B cell (primary cell): ENCODE data around the gene CMTM8. TPM values are rescaled to one million over a fixed set of nuclear protein-coding genes. Genes with fewer than 3 reads are reported as not detected.

ENCODE experiments used
- ATAC-seq: fragments of 200-7000 bp; cut with Tn5 transposase; one replicate; pipeline ENCODE4 v1.10.0; 2021; ENCODE audit warnings: low read depth, mild to moderate bottlenecking, moderate number of reproducible peaks, moderate library complexity
- CTCF ChIA-PET: fragments of 350-600 bp; sonication (Branson Sonifier 250); formaldehyde crosslinking; loops from one replicate; lab custom pipeline; 2021; ENCODE audit warnings: antibody characterized with exemption, inconsistent platforms; lab: Charles Lee
- POLR2A ChIA-PET: fragments of 350-600 bp; sonication (Branson Sonifier 250); formaldehyde crosslinking; loops from one replicate; lab custom pipeline; 2021; ENCODE audit warnings: antibody characterized with exemption; lab: Charles Lee
- DNase-seq: peaks from one replicate; pipeline ENCODE4 v3.0.0; 2013
- H2AFZ ChIP-seq: 2 replicates; pipeline ENCODE4 v1.6.1; 2012; ENCODE audit warnings: mild to moderate bottlenecking, low read depth, low read length; ENCODE audit not compliant: insufficient read depth, poor library complexity, severe bottlenecking
- H3K27ac ChIP-seq, 2 donors: 1 replicate in 1 of 2; 2 replicates in 1 of 2; pipeline ENCODE4 v1.5.1; 2012 to 2013; ENCODE audit warnings: low read length in 2 of 2, mild to moderate bottlenecking in 2 of 2, moderate library complexity in 1 of 2
- H3K27me3 ChIP-seq, 4 experiments: fragments of 200-600 bp in 1 of 4; sonication (generic) in 1 of 4; replicated peaks in 1 of 4; 1 replicate in 2 of 4; 2 replicates in 2 of 4; pipeline versions ENCODE4 v1.6.1 to v1.7.0; 2013 to 2016; ENCODE audit warnings: low read length in 3 of 4, mild to moderate bottlenecking in 2 of 4, mixed read lengths in 1 of 4, moderate library complexity in 1 of 4; ENCODE audit not compliant: insufficient read depth in 4 of 4, control insufficient read depth in 3 of 4; ENCODE audit errors: control extremely low read depth in 1 of 4
- H3K36me3 ChIP-seq, 2 experiments: replicated peaks in 1 of 2; 1 replicate in 1 of 2; 2 replicates in 1 of 2; pipeline versions ENCODE4 v1.6.1 to v1.7.1; 2013; ENCODE audit warnings: low read length in 1 of 2; ENCODE audit not compliant: insufficient read depth in 2 of 2, control insufficient read depth in 1 of 2; ENCODE audit errors: control extremely low read depth in 1 of 2, extremely low read depth in 1 of 2
- H3K4me1 ChIP-seq, 2 donors: fragments of 200-600 bp in 1 of 2; sonication (generic) in 1 of 2; 1 replicate in 1 of 2; 2 replicates in 1 of 2; pipeline versions ENCODE4 v1.5.1 to v1.6.1; 2013 to 2017; ENCODE audit warnings: low read length in 2 of 2; ENCODE audit not compliant: control insufficient read depth in 2 of 2, insufficient read depth in 2 of 2
- H3K4me2 ChIP-seq: replicated peaks from 2 replicates; pipeline ENCODE3; 2012; ENCODE audit warnings: mild to moderate bottlenecking, low read depth, low read length; ENCODE audit not compliant: poor library complexity, severe bottlenecking
- H3K4me3 ChIP-seq, 5 experiments: fragments of 200-600 bp in 1 of 5; sonication (generic) in 1 of 5; 1 replicate in 3 of 5; 2 replicates in 2 of 5; pipeline versions ENCODE4 v1.5.1 to v1.7.0; 2011 to 2016; ENCODE audit warnings: low read length in 4 of 5, mild to moderate bottlenecking in 4 of 5, low read depth in 2 of 5, control low read depth in 1 of 5, moderate library complexity in 1 of 5; ENCODE audit not compliant: insufficient read depth in 1 of 5; ENCODE audit errors: control extremely low read depth in 1 of 5, extremely low read depth in 1 of 5
- H3K79me2 ChIP-seq: fragments of 200-600 bp; sonication (generic); one replicate; pipeline ENCODE4 v1.6.0; 2016; ENCODE audit warnings: low read length; ENCODE audit not compliant: control insufficient read depth, insufficient read depth
- H3K9ac ChIP-seq: fragments of 200-600 bp; sonication (generic); 2 replicates; pipeline ENCODE4 v1.6.1; 2017; ENCODE audit warnings: mild to moderate bottlenecking, low read length, moderate library complexity
- H3K9me3 ChIP-seq, 3 donors: one replicate each; pipeline versions ENCODE4 v1.6.1 to v1.7.1; 2013; ENCODE audit warnings: low read length in 2 of 3; ENCODE audit not compliant: control insufficient read depth in 2 of 3, insufficient read depth in 1 of 3; ENCODE audit errors: control extremely low read depth in 1 of 3
- H4K20me1 ChIP-seq: 2 replicates; pipeline ENCODE4 v1.6.0; 2012; ENCODE audit warnings: mild to moderate bottlenecking, low read length; ENCODE audit not compliant: insufficient read depth, control insufficient read depth, poor library complexity, severe bottlenecking
- H3K27ac Mint-ChIP-seq: one replicate; pipeline ENCODE4 v1.8.0; 2021; ENCODE audit warnings: mixed read lengths
- H3K27me3 Mint-ChIP-seq: one replicate; pipeline ENCODE4 v1.8.0; 2021; ENCODE audit warnings: mixed read lengths
- H3K4me1 Mint-ChIP-seq: one replicate; pipeline ENCODE4 v1.8.0; 2021; ENCODE audit warnings: mixed read lengths
- H3K4me3 Mint-ChIP-seq: one replicate; pipeline ENCODE4 v1.8.0; 2021; ENCODE audit warnings: mixed read lengths
- H3K9me3 Mint-ChIP-seq: one replicate; pipeline ENCODE4 v1.8.0; 2022; ENCODE audit warnings: mixed read lengths; ENCODE audit not compliant: insufficient read depth
- EZH2 ChIP-seq: IDR thresholded peaks from 2 replicates; pipeline ENCODE4 v1.6.1; 2012; ENCODE audit warnings: borderline replicate concordance, low read depth, mild to moderate bottlenecking, moderate library complexity, low read length; ENCODE audit not compliant: insufficient read depth, poor library complexity, severe bottlenecking
- WGBS: methylation state at CpG from one replicate; pipeline ENCODE4 v1.1.5; 2013; ENCODE audit warnings: missing lambda C conversion rate; ENCODE audit not compliant: insufficient coverage; 5-methylcytosine and 5-hydroxymethylcytosine counted together
- intact Hi-C: fragments of 100-400 bp; cut with micrococcal nuclease; formaldehyde crosslinking; loops from one replicate; pipeline ENCODE4 v1.10.0; 2022
- polyA plus RNA-seq: library from polyadenylated mRNA; depleted of rRNA; stranded (reverse); fragments of >200 nt; gene quantifications from 2 replicates; pipeline ENCODE4 v1.2.3, GENCODE V29; 2012
- total RNA-seq, 2 donors: library from RNA; stranded (reverse); fragments of 120-200 nt in 1 of 2; gene quantifications; 1 replicate in 1 of 2; 2 replicates in 1 of 2; pipeline versions ENCODE4 v1.2.3 to v1.2.4, GENCODE V29; 2013 to 2022
- TF ChIP-seq, protein P1 (sequence below): fragments of 200-600 bp; IDR thresholded peaks from one replicate; pipeline ENCODE4 v1.8.0; 2022; ENCODE audit warnings: antibody characterized with exemption, mild to moderate bottlenecking

Gene CMTM8
- total and polyA plus RNA-seq, 2 donors (not counting 1 experiment from before 2014, with no cell fraction given): 0.25 to 0.28 TPM

DNA sequence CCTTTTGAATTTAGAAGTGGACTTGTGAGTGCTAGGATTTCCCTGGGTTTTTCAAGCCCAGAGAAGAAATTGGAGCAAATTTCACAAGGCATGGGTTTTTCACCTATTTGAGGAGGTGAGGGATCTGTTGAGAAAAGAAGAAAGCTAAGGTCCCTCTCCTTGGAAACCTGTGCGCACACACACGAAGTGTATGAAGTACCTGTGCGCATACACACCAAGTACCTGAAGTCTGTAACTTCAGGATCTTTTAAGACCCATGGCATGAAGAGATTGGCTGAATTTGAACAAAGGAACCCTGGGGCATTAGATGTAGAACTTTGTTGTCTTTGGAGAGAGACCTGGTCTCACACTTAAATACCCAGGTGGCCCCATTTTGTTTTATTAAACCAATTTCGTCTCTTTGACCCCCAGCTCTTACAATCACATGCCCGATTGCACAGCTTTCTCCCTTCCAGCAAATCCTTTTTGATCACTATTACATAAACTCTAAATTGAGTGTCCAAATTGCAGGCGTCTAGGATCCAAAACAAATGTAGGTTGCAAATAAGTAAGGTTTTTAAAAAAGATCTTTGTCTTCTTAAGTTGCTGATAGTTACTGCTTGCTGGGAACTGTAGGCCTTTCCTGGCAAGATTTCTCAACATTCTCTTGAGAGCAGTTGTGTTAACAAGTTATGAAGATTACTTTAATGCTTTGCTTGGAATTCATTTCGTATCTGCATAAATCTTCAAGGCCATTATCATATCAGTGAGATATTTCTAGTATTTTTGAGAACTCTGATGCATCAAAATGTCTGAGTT is 64.3 kb downstream of the CMTM8 start:
- POLR2A ChIA-PET: no interaction called here
- no peaks in the 10 kb centered on the region for H3K36me3 ChIP-seq
- intact Hi-C loops: no loop called here
- WGBS: 89% methylated on average over 3 of the region's 7 CpGs
- no peak for DNase-seq
- CTCF ChIA-PET: interaction anchor here (0.7 to 2.3 kb wide), 6 partner anchors 8 to 399 kb away, joined by 3 to 9 read pairs (median 4); no protein-coding TSS in a partner anchor
- H3K4me3 ChIP-seq: no peak overlapping the region
- no peak for ATAC-seq
- Mint-ChIP-seq H3K27me3 (peaks cover 4% of the 10 kb centered on the region), H3K4me3 (no peak overlapping the region), H3K4me1 (peaks cover 2% of the 10 kb centered on the region), H3K9me3 (no peaks in the 10 kb centered on the region), H3K27ac (no peak overlapping the region)
- H3K27ac ChIP-seq: no peak overlapping the region
- no peaks in the 10 kb centered on the region for H3K4me1 ChIP-seq
- peak overlapping the region; percentile 39 for H2AFZ ChIP-seq
- no peaks in the 10 kb centered on the region for H4K20me1 ChIP-seq
- H3K9me3 ChIP-seq: no peaks in the 10 kb centered on the region
- TF ChIP-seq, protein P1, sequence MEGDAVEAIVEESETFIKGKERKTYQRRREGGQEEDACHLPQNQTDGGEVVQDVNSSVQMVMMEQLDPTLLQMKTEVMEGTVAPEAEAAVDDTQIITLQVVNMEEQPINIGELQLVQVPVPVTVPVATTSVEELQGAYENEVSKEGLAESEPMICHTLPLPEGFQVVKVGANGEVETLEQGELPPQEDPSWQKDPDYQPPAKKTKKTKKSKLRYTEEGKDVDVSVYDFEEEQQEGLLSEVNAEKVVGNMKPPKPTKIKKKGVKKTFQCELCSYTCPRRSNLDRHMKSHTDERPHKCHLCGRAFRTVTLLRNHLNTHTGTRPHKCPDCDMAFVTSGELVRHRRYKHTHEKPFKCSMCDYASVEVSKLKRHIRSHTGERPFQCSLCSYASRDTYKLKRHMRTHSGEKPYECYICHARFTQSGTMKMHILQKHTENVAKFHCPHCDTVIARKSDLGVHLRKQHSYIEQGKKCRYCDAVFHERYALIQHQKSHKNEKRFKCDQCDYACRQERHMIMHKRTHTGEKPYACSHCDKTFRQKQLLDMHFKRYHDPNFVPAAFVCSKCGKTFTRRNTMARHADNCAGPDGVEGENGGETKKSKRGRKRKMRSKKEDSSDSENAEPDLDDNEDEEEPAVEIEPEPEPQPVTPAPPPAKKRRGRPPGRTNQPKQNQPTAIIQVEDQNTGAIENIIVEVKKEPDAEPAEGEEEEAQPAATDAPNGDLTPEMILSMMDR: no peak
- no peak for TF ChIP-seq EZH2
- no peak overlapping the region for H3K4me2 ChIP-seq
- H3K27me3 ChIP-seq: no peaks in the 10 kb centered on the region
- H3K79me2 ChIP-seq: no peaks in the 10 kb centered on the region
- H3K9ac ChIP-seq: no peak overlapping the region

DNA sequence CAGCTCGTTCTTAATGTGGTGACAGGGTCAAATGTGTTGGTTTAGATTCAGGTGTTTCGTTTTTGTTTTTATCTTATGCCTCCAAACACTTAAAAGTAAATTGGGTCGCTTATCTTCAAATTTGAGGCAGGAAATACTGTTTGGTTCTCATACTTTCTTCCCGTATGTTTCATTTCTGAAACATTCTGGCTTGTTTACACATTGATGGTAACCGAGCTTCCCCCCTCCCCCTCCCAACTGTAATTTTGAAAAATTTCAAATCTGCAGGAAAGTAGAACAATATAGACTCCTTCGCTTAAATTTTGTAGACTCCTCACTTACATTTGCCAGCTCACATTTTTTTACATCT is 64.9 kb downstream of the CMTM8 start:
- no peak overlapping the region for H3K27ac ChIP-seq
- DNase-seq: no peak
- H3K4me3 ChIP-seq: no peak overlapping the region
- H3K27me3 ChIP-seq: no peaks in the 10 kb centered on the region
- H3K9me3 Mint-ChIP-seq: no peaks in the 10 kb centered on the region
- H3K4me3 Mint-ChIP-seq: no peak overlapping the region
- no peaks in the 10 kb centered on the region for H3K36me3 ChIP-seq
- no peaks in the 10 kb centered on the region for H3K79me2 ChIP-seq
- no peak for ATAC-seq
- H3K4me1 ChIP-seq: no peaks in the 10 kb centered on the region
- TF ChIP-seq EZH2: no peak
- TF ChIP-seq, protein P1: no peak
- H3K4me1 Mint-ChIP-seq: peaks cover 2% of the 10 kb centered on the region
- peak overlapping the region; percentile 39 for H2AFZ ChIP-seq
- POLR2A ChIA-PET: interaction anchor here (0.6 kb wide), 1 partner anchor 106 kb away, joined by 3 read pairs; no protein-coding TSS in a partner anchor
- H3K4me2 ChIP-seq: no peak overlapping the region
- no peak overlapping the region for H3K9ac ChIP-seq
- no peaks in the 10 kb centered on the region for H3K9me3 ChIP-seq
- CTCF ChIA-PET: interaction anchor here (0.7 to 2.3 kb wide), 3 partner anchors 9 to 399 kb away, joined by 3 to 9 read pairs (median 5); no protein-coding TSS in a partner anchor
- intact Hi-C loops: no loop called here
- no CpG with 5 or more reads among the region's 6 CpGs for WGBS
- no peak overlapping the region for H3K27ac Mint-ChIP-seq
- H3K27me3 Mint-ChIP-seq: peaks cover 4% of the 10 kb centered on the region
- H4K20me1 ChIP-seq: no peaks in the 10 kb centered on the region
